NT2/D1 (cell line): ENCODE data around the gene FBP2.

Experiments used
- SUZ12 ChIP-seq: IDR thresholded peaks from 2 replicates; pipeline ENCODE4 v1.6.1; 2011; ENCODE audit not compliant: insufficient read length, insufficient read depth; ENCODE audit errors: extremely low read depth
- YY1 ChIP-seq: IDR thresholded peaks from 2 replicates; pipeline ENCODE4 v1.6.1; 2011; ENCODE audit not compliant: insufficient read length, insufficient read depth
- ZNF274 ChIP-seq: IDR thresholded peaks from 2 replicates; pipeline ENCODE4 v1.6.1; 2011; ENCODE audit warnings: mild to moderate bottlenecking, low read depth, low read length

DNA sequence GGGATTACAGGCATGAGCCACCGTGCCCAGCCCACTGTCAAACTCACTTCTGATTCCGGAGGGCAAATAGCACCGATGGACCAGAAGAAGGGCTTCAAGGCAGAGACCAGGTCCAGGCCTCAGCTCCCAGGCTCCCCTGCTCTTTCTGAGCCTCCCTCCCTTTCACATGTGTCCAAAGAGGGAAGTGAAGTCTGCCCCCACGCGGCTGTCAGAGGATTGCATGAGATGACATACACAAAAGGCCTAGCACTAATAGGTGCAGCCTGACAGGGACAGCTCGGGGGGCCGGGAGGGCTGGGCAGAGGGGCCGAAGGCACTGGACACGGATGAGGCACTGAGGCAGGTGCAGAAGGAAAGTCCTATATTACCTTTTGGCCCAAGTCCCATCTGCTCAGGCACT is 29.6 kb upstream of the FBP2 start:
- TF ChIP-seq YY1 (no peak), ZNF274 (no peak), SUZ12 (no peak)
